ENCODE data around the gene TYSND1.
"Not testable (repeated sequence)": the region's sequence is repeated elsewhere in the genome, so short reads cannot be mapped to it uniquely, and the experiment has no call there.

The TYSND1 gene

GRCh38 chr10:70164163-70164562, 17.7 kb upstream of the TYSND1 start:
- no peak for DNase-seq
- ATAC-seq: no peak

GRCh38 chr10:70163448-70163847, 16.9 kb upstream of the TYSND1 start:
- no peak for DNase-seq
- peak; percentile 12 for ATAC-seq

GRCh38 chr10:70162892-70163201, 16.3 kb upstream of the TYSND1 start:
- ATAC-seq (peak; percentile 94), DNase-seq (peak; percentile 60)

- ATAC-seq: peak; percentile 65
- no peak for DNase-seq
Observed at GRCh38 chr10:70162151-70162891, 15.8 kb upstream of the TYSND1 start.

- no peak for DNase-seq
- ATAC-seq: no peak
Observed at GRCh38 chr10:70160798-70161197, 14.3 kb upstream of the TYSND1 start.

- not testable (repeated sequence) for ATAC-seq, DNase-seq
Observed at GRCh38 chr10:70159366-70159765, 12.9 kb upstream of the TYSND1 start.

GRCh38 chr10:70158113-70158512, 11.6 kb upstream of the TYSND1 start:
- DNase-seq (no peak), ATAC-seq (no peak)

- ATAC-seq: no peak
- DNase-seq: no peak
Observed at GRCh38 chr10:70155255-70155838, 8.8 kb upstream of the TYSND1 start.

GRCh38 chr10:70148516-70148915, 2.0 kb upstream of the TYSND1 start:
- DNase-seq: no peak
- ATAC-seq: no peak

- DNase-seq (no peak), ATAC-seq (no peak)
Observed at GRCh38 chr10:70147259-70147625, 742 bp upstream of the TYSND1 start.

GRCh38 chr10:70145666-70146488, 623 bp downstream of the TYSND1 start:
- peak; percentile 73 for DNase-seq
- peak; percentile 63 for ATAC-seq

GRCh38 chr10:70145166-70145665, 1.3 kb downstream of the TYSND1 start:
- ATAC-seq: peak; percentile 3
- DNase-seq: no peak

- DNase-seq (no peak), ATAC-seq (no peak)
Observed at GRCh38 chr10:70144372-70145110, 2.0 kb downstream of the TYSND1 start.

- no peak for DNase-seq
- no peak for ATAC-seq
Observed at GRCh38 chr10:70142555-70142954, 3.9 kb downstream of the TYSND1 start.

GRCh38 chr10:70140297-70140696, 6.2 kb downstream of the TYSND1 start:
- DNase-seq (no peak), ATAC-seq (no peak)

GRCh38 chr10:70139997-70140250, 6.6 kb downstream of the TYSND1 start:
- DNase-seq (no peak), ATAC-seq (no peak)

- DNase-seq: no peak
- no peak for ATAC-seq
Observed at GRCh38 chr10:70139151-70139996, 7.1 kb downstream of the TYSND1 start.

GRCh38 chr10:70137927-70138883, 8.3 kb downstream of the TYSND1 start:
- DNase-seq (no peak), ATAC-seq (no peak)

GRCh38 chr10:70137135-70137534, 9.4 kb downstream of the TYSND1 start:
- no peak for ATAC-seq
- no peak for DNase-seq

- ATAC-seq (no peak), DNase-seq (no peak)
Observed at GRCh38 chr10:70135684-70136083, 10.8 kb downstream of the TYSND1 start.

- ATAC-seq: no peak
- no peak for DNase-seq
Observed at GRCh38 chr10:70135046-70135445, 11.5 kb downstream of the TYSND1 start.

All from stimulated activated naive CD8-positive, alpha-beta T cell treated with anti-CD3 and anti-CD28 coated beads, Interleukin-15, Interleukin-2, amounts not matched to agents 100 U/mL and 50 U/mL, for 24 hours (primary cell).